Mesenchymal stem cell (in vitro differentiated cells and primary cell): ENCODE measurements around the gene CSAG1.
"Not testable (repeated sequence)": the region's sequence is repeated elsewhere in the genome, so short reads cannot be mapped to it uniquely, and the experiment has no call there.

Source experiments
- DNase-seq: peaks from one replicate; pipeline ENCODE4 v3.0.0-alpha.2; 2013
- H2AFZ ChIP-seq: one replicate; pipeline ENCODE4 v1.6.1; 2013; ENCODE audit warnings: low read depth, mild to moderate bottlenecking, control low read depth, inconsistent platforms, low read length, moderate library complexity
- H2AK5ac ChIP-seq: 2 replicates; pipeline ENCODE4 v1.6.1; 2013; ENCODE audit warnings: low read length, moderate library complexity, mild to moderate bottlenecking, inconsistent platforms; ENCODE audit not compliant: severe bottlenecking
- H2BK120ac ChIP-seq: one replicate; pipeline ENCODE4 v1.6.1; 2013; ENCODE audit warnings: low read depth, mild to moderate bottlenecking, inconsistent platforms, low read length, moderate library complexity
- H2BK12ac ChIP-seq, 2 experiments: one replicate each; pipeline ENCODE4 v1.6.1; 2013; ENCODE audit warnings: inconsistent platforms in 2 of 2, low read length in 2 of 2, mild to moderate bottlenecking in 2 of 2, moderate library complexity in 2 of 2, control low read depth in 1 of 2
- H2BK15ac ChIP-seq: one replicate; pipeline ENCODE4 v1.6.1; 2013; ENCODE audit warnings: mild to moderate bottlenecking, low read depth, inconsistent platforms; ENCODE audit not compliant: poor library complexity, severe bottlenecking
- H2BK5ac ChIP-seq: 2 replicates; pipeline ENCODE4 v1.6.1; 2013; ENCODE audit warnings: low read depth, mild to moderate bottlenecking, low read length, control low read depth, inconsistent platforms; ENCODE audit not compliant: poor library complexity, severe bottlenecking
- H3K14ac ChIP-seq, 2 experiments: one replicate each; pipeline ENCODE4 v1.6.1; 2013; ENCODE audit warnings: inconsistent platforms in 2 of 2, low read length in 2 of 2, control low read depth in 1 of 2, mild to moderate bottlenecking in 1 of 2, moderate library complexity in 1 of 2
- H3K18ac ChIP-seq, 2 experiments: one replicate each; pipeline ENCODE4 v1.6.1; 2013; ENCODE audit warnings: inconsistent platforms in 2 of 2, low read length in 2 of 2, control low read depth in 1 of 2, low read depth in 1 of 2, mild to moderate bottlenecking in 1 of 2
- H3K23ac ChIP-seq, 2 experiments: one replicate each; pipeline ENCODE4 v1.6.1; 2013; ENCODE audit warnings: inconsistent platforms in 2 of 2, low read length in 2 of 2, mild to moderate bottlenecking in 2 of 2, moderate library complexity in 2 of 2, control low read depth in 1 of 2
- H3K27ac ChIP-seq: 2 replicates; pipeline ENCODE4 v1.5.1; 2013; ENCODE audit warnings: mild to moderate bottlenecking, moderate library complexity, low read length, control low read depth, inconsistent platforms; ENCODE audit not compliant: poor library complexity, severe bottlenecking
- H3K27me3 ChIP-seq, 2 experiments: 2 replicates each; pipeline versions ENCODE4 v1.6.1 to v1.7.0; 2013; ENCODE audit warnings: low read length in 2 of 2, mild to moderate bottlenecking in 2 of 2, moderate library complexity in 2 of 2, control low read depth in 1 of 2, inconsistent platforms in 1 of 2; ENCODE audit not compliant: control insufficient read depth in 1 of 2, insufficient read depth in 1 of 2
- H3K36me3 ChIP-seq, 2 experiments: 2 replicates each; pipeline versions ENCODE4 v1.6.1 to v1.7.0; 2013; ENCODE audit warnings: low read length in 2 of 2, control low read depth in 1 of 2, inconsistent platforms in 1 of 2, low read depth in 1 of 2, mild to moderate bottlenecking in 1 of 2; ENCODE audit not compliant: insufficient read depth in 2 of 2, control insufficient read depth in 1 of 2
- H3K4ac ChIP-seq, 2 experiments: one replicate each; pipeline ENCODE4 v1.6.1; 2013; ENCODE audit warnings: inconsistent platforms in 2 of 2, low read length in 2 of 2, mild to moderate bottlenecking in 2 of 2, moderate library complexity in 2 of 2, control low read depth in 1 of 2, low read depth in 1 of 2
- H3K4me1 ChIP-seq: 2 replicates; pipeline ENCODE4 v1.6.1; 2013; ENCODE audit warnings: low read depth, low read length, control low read depth; ENCODE audit not compliant: control insufficient read depth, insufficient read depth
- H3K4me2 ChIP-seq: 2 replicates; pipeline ENCODE4 v1.6.1; 2013; ENCODE audit warnings: low read length, mild to moderate bottlenecking, inconsistent platforms; ENCODE audit not compliant: poor library complexity, severe bottlenecking
- H3K4me3 ChIP-seq, 2 experiments: 2 replicates each; pipeline versions ENCODE4 v1.5.1 to v1.7.0; 2013; ENCODE audit warnings: low read length in 2 of 2, mild to moderate bottlenecking in 2 of 2, control low read depth in 1 of 2, low read depth in 1 of 2; ENCODE audit not compliant: insufficient read depth in 1 of 2
- H3K79me1 ChIP-seq: replicated peaks from 2 replicates; pipeline ENCODE4 v1.6.1; 2013; ENCODE audit warnings: mild to moderate bottlenecking, control low read depth, low read length, inconsistent platforms; ENCODE audit not compliant: poor library complexity, severe bottlenecking
- H3K9ac ChIP-seq: 2 replicates; pipeline ENCODE4 v1.7.0; 2013; ENCODE audit warnings: mild to moderate bottlenecking, low read length, moderate library complexity
- H3K9me3 ChIP-seq: 2 replicates; pipeline ENCODE4 v1.7.0; 2013; ENCODE audit warnings: mild to moderate bottlenecking, low read length; ENCODE audit not compliant: control insufficient read depth
- H4K8ac ChIP-seq: one replicate; pipeline ENCODE4 v1.6.1; 2013; ENCODE audit warnings: inconsistent platforms, mild to moderate bottlenecking, low read length, moderate library complexity
- H4K91ac ChIP-seq: one replicate; pipeline ENCODE4 v1.6.1; 2013; ENCODE audit warnings: mild to moderate bottlenecking, low read length, inconsistent platforms
- WGBS: methylation state at CpG from one replicate; pipeline ENCODE4 v1.1.7; 2013; ENCODE audit warnings: mixed read lengths; 5-methylcytosine and 5-hydroxymethylcytosine counted together

CSAG1 gene

GRCh38 chrX:152759544-152759943, 26.0 kb upstream of the CSAG1 start:
- H3K4me2 ChIP-seq, H3K27ac ChIP-seq, H3K4me3 ChIP-seq, H3K79me1 ChIP-seq, H2BK15ac ChIP-seq, H3K18ac ChIP-seq, H3K9me3 ChIP-seq, H2AK5ac ChIP-seq, H2AFZ ChIP-seq, H4K91ac ChIP-seq, H3K9ac ChIP-seq, H2BK120ac ChIP-seq, H3K36me3 ChIP-seq, H2BK5ac ChIP-seq, H2BK12ac ChIP-seq, H3K4me1 ChIP-seq, H3K14ac ChIP-seq, H3K4ac ChIP-seq, DNase-seq, H4K8ac ChIP-seq, H3K27me3 ChIP-seq, H3K23ac ChIP-seq: not testable (repeated sequence)
- no CpG with 5 or more reads among the region's 7 CpGs for WGBS

GRCh38 chrX:152758918-152759317, 25.4 kb upstream of the CSAG1 start, which contains the start of gene CSAG3:
TSS of gene CSAG3 (plus strand) at chrX:152759218.
- H3K23ac ChIP-seq, H3K79me1 ChIP-seq, H3K18ac ChIP-seq, H3K27ac ChIP-seq, H2BK12ac ChIP-seq, H3K9ac ChIP-seq, H2BK120ac ChIP-seq, H4K91ac ChIP-seq, H3K4me2 ChIP-seq, H2AFZ ChIP-seq, H3K27me3 ChIP-seq, H3K4me1 ChIP-seq, H3K4ac ChIP-seq, H4K8ac ChIP-seq, H3K4me3 ChIP-seq, H3K36me3 ChIP-seq, DNase-seq, H2BK5ac ChIP-seq, H2BK15ac ChIP-seq, H3K14ac ChIP-seq, H2AK5ac ChIP-seq, H3K9me3 ChIP-seq: not testable (repeated sequence)
- WGBS = no CpG with 5 or more reads among the region's 2 CpGs

- not testable (repeated sequence) for H3K4me1 ChIP-seq, H3K27me3 ChIP-seq, H4K8ac ChIP-seq, H2AK5ac ChIP-seq, H3K79me1 ChIP-seq, H3K4ac ChIP-seq, H3K4me2 ChIP-seq, H3K27ac ChIP-seq, H3K36me3 ChIP-seq, H3K23ac ChIP-seq, H2BK15ac ChIP-seq, H3K14ac ChIP-seq, H4K91ac ChIP-seq, H2BK120ac ChIP-seq, H2BK5ac ChIP-seq, H3K9me3 ChIP-seq, H3K4me3 ChIP-seq, H2AFZ ChIP-seq, H3K9ac ChIP-seq, H3K18ac ChIP-seq, H2BK12ac ChIP-seq, DNase-seq
- WGBS = no CpG with 5 or more reads among the region's 5 CpGs
Measured at GRCh38 chrX:152754871-152755270, 21.4 kb upstream of the CSAG1 start.

GRCh38 chrX:152753686-152754650, 20.4 kb upstream of the CSAG1 start, which contains the start of gene MAGEA2:
TSS of gene MAGEA2 (minus strand) at chrX:152753842. CDS start at chrX:152751363, 2,479 bp downstream.
- not testable (repeated sequence) for H3K79me1 ChIP-seq, H4K8ac ChIP-seq, H2BK120ac ChIP-seq, H2AFZ ChIP-seq, H3K9ac ChIP-seq, H2BK5ac ChIP-seq, H3K18ac ChIP-seq, H3K4ac ChIP-seq, H2BK12ac ChIP-seq, H3K27me3 ChIP-seq, H3K4me2 ChIP-seq, H3K9me3 ChIP-seq, DNase-seq, H3K14ac ChIP-seq, H3K27ac ChIP-seq, H3K23ac ChIP-seq, H3K36me3 ChIP-seq, H2BK15ac ChIP-seq, H3K4me3 ChIP-seq, H2AK5ac ChIP-seq, H3K4me1 ChIP-seq, H4K91ac ChIP-seq
- no CpG with 5 or more reads among the region's 35 CpGs for WGBS
